HepG2 (cell line): ENCODE measurements around the gene MINDY3. TPM values are rescaled to one million over a fixed set of nuclear protein-coding genes. Genes with fewer than 3 reads are reported as not detected.

Source experiments
- ATAC-seq: fragments of 200-7000 bp; cut with Tn5 transposase; 3 replicates; pipeline ENCODE4 v1.9.1; 2020; ENCODE audit warnings: mild to moderate bottlenecking, moderate library complexity
- BruUV-seq: library from RNA; stranded (reverse); fragments of 400-500 nt; replicated peaks from 2 replicates; lab custom pipeline; 2021; lab: Mats Ljungman, UMichigan
- CTCF ChIA-PET: fragments of 300-600 bp; formaldehyde crosslinking; extraction: SDS; loops from one replicate; lab custom pipeline; 2021; ENCODE audit warnings: low total read pairs, inconsistent platforms, low intra/inter-chr PET ratio; lab: Yijun Ruan, JAX
- POLR2A ChIA-PET: fragments of 350-600 bp; sonication (Branson Sonifier 250); formaldehyde crosslinking; loops from one replicate; lab custom pipeline; 2020; ENCODE audit warnings: antibody characterized with exemption, inconsistent platforms; lab: Yijun Ruan, JAX
- DNase-seq: peaks from one replicate; pipeline ENCODE4 v3.0.0-alpha.2; 2015; ENCODE audit warnings: low spot score
- FAIRE-seq: peaks from 3 replicates; lab custom pipeline; 2011; peaks lifted over from hg19 to GRCh38; lab: Jason Lieb, UNC
- H2AFZ ChIP-seq: one replicate; pipeline ENCODE4 v1.6.1; 2011; ENCODE audit warnings: low read length, inconsistent platforms
- H3K27ac ChIP-seq: fragments of 300-600 bp; 3 replicates; pipeline ENCODE4 v1.8.0; 2011; ENCODE audit warnings: mixed run types, mild to moderate bottlenecking, mixed read lengths, low read length, inconsistent platforms; ENCODE audit not compliant: insufficient read depth; ENCODE audit errors: extremely low read length
- H3K27me3 ChIP-seq, 2 experiments: fragments of 200-600 bp in 1 of 2; 2 replicates in 1 of 2; 3 replicates in 1 of 2; pipeline versions ENCODE4 v1.6.0 to v1.8.0; 2011; ENCODE audit warnings: low read length in 2 of 2, mild to moderate bottlenecking in 2 of 2, moderate library complexity in 2 of 2, inconsistent platforms in 1 of 2; ENCODE audit not compliant: insufficient read depth in 2 of 2, control insufficient read depth in 1 of 2
- H3K36me3 ChIP-seq, 2 experiments: fragments of 200-600 bp in 1 of 2; replicated peaks in 1 of 2; 2 replicates in 1 of 2; 3 replicates in 1 of 2; pipeline versions ENCODE4 v1.5.1 to v1.8.0; 2011; ENCODE audit warnings: low read length in 2 of 2, inconsistent platforms in 1 of 2; ENCODE audit not compliant: insufficient read depth in 2 of 2, control insufficient read depth in 1 of 2
- H3K4me1 ChIP-seq: 2 replicates; pipeline ENCODE4 v1.5.1; 2012; ENCODE audit warnings: low read length, inconsistent platforms; ENCODE audit not compliant: insufficient read depth
- H3K4me2 ChIP-seq: 2 replicates; pipeline ENCODE4 v1.6.0; 2011; ENCODE audit warnings: low read depth, low read length, inconsistent platforms
- H3K4me3 ChIP-seq, 3 experiments: fragments of 200-600 bp in 1 of 3; sonication (generic), shearing (Covaris generic) in 1 of 3; replicated peaks in 1 of 3; 2 replicates each; pipeline ENCODE4 v1.5.1; 2011 to 2016; ENCODE audit warnings: low read length in 3 of 3, inconsistent platforms in 2 of 3, low read depth in 2 of 3, mild to moderate bottlenecking in 2 of 3, control low read depth in 1 of 3, mixed read lengths in 1 of 3; ENCODE audit not compliant: insufficient read depth in 1 of 3
- H3K79me2 ChIP-seq: one replicate; pipeline ENCODE4 v1.6.1; 2011; ENCODE audit warnings: low read length, inconsistent platforms; ENCODE audit not compliant: insufficient read depth
- H3K9ac ChIP-seq: 2 replicates; pipeline ENCODE4 v1.6.0; 2011; ENCODE audit warnings: mild to moderate bottlenecking, low read depth, low read length, inconsistent platforms; ENCODE audit not compliant: insufficient read depth
- H3K9me3 ChIP-seq: 2 replicates; pipeline ENCODE4 v1.5.1; 2012; ENCODE audit warnings: mild to moderate bottlenecking, low read length
- H4K20me1 ChIP-seq: 2 replicates; pipeline ENCODE4 v1.6.0; 2011; ENCODE audit warnings: inconsistent platforms, mild to moderate bottlenecking, low read length, moderate library complexity; ENCODE audit not compliant: insufficient read depth
- CC2D1A ChIP-seq: sonication (generic); formaldehyde crosslinking; IDR thresholded peaks from 2 replicates; pipeline ENCODE4 v1.8.1; 2023; ENCODE audit warnings: mild to moderate bottlenecking, missing genetic modification reagents
- FOXM1 ChIP-seq: sonication (generic); formaldehyde crosslinking; IDR thresholded peaks from 2 replicates; pipeline ENCODE4 v1.5.0; 2020; ENCODE audit warnings: missing genetic modification reagents
- NFE2L2 ChIP-seq: fragments of 150-350 bp; IDR thresholded peaks from 2 replicates; pipeline ENCODE4 v1.6.1; 2014; ENCODE audit warnings: low read length
- RFX5 ChIP-seq: IDR thresholded peaks from 2 replicates; pipeline ENCODE4 v1.6.1; 2011; ENCODE audit warnings: low read depth, low read length, improper control_type of control experiment
- TCF7 ChIP-seq: sonication (generic); IDR thresholded peaks from 2 replicates; pipeline ENCODE4 v1.6.1; 2016; ENCODE audit warnings: antibody characterized with exemption, low read depth
- TEAD3 ChIP-seq: optimal IDR thresholded peaks from 2 replicates; pipeline ENCODE3; 2016; ENCODE audit warnings: borderline replicate concordance
- THAP11 ChIP-seq: IDR thresholded peaks from 2 replicates; pipeline ENCODE4 v1.6.1; 2016; ENCODE audit warnings: missing biosample characterization, missing genetic modification reagents
- WIZ ChIP-seq: sonication (generic); formaldehyde crosslinking; IDR thresholded peaks from 2 replicates; pipeline ENCODE4 v1.5.1; 2020; ENCODE audit warnings: mild to moderate bottlenecking, missing genetic modification reagents
- ZFP41 ChIP-seq: sonication (generic); formaldehyde crosslinking; IDR thresholded peaks from 2 replicates; pipeline ENCODE4 v1.4.0; 2020; ENCODE audit warnings: mild to moderate bottlenecking, missing genetic modification reagents, borderline replicate concordance
- ZNF30 ChIP-seq: sonication (generic); formaldehyde crosslinking; IDR thresholded peaks from 2 replicates; pipeline ENCODE4 v1.5.0; 2020; ENCODE audit warnings: mild to moderate bottlenecking, missing genetic modification reagents
- WGBS: methylation state at CpG from one replicate; pipeline ENCODE4 v1.1.6; 2017; ENCODE audit warnings: low lambda C conversion rate; 5-methylcytosine and 5-hydroxymethylcytosine counted together
- in situ Hi-C: cut with HindIII; loops from 2 replicates; pipeline ENCODE4 v1.10.0; 2017; ENCODE audit warnings: low pct_unique_long_range_greater_than_20kb; ENCODE audit not compliant: extremely low pct_ligation_motif_present
- intact Hi-C: fragments of 100-400 bp; cut with micrococcal nuclease; formaldehyde crosslinking; loops from one replicate; pipeline ENCODE4 v1.10.0; 2022; ENCODE audit not compliant: unreplicated experiment
- polyA plus RNA-seq, 8 experiments: library from polyadenylated mRNA; depleted of rRNA in 3 of 8; stranded (reverse) in 7 of 8; unstranded in 1 of 8; fragments of >200 nt; fragmentation: Illumina TruSeq in 4 of 8; extraction: Trizol in 4 of 8; gene quantifications; 2 replicates each; pipeline versions ENCODE4 v1.2.1 to v1.2.3, GENCODE V29; 2011 to 2016; ENCODE audit warnings: low read depth in 4 of 8, missing spikeins in 1 of 8, mixed read lengths in 1 of 8; ENCODE audit not compliant: insufficient read depth in 1 of 8
- total RNA-seq, 5 experiments: library from RNA; depleted of rRNA; stranded (reverse); fragments of >200 nt; fragmentation: Illumina TruSeq; extraction: Trizol; gene quantifications; 2 replicates each; pipeline ENCODE4 v1.2.3, GENCODE V29; 2016; ENCODE audit warnings: low read depth in 1 of 5
- TF ChIP-seq, protein P1 (sequence below): sonication (generic); formaldehyde crosslinking; IDR thresholded peaks from 2 replicates; pipeline ENCODE4 v1.8.0; 2022; ENCODE audit warnings: missing genetic modification reagents, mild to moderate bottlenecking, inconsistent platforms, borderline replicate concordance
- TF ChIP-seq, protein P2 (sequence below): sonication (generic); formaldehyde crosslinking; IDR thresholded peaks from 2 replicates; pipeline ENCODE4 v1.5.0; 2020; ENCODE audit warnings: missing genetic modification reagents
- TF ChIP-seq, protein P3 (sequence below), 2 experiments: sonication (generic) in 1 of 2; formaldehyde crosslinking in 1 of 2; IDR thresholded peaks; 2 replicates each; pipeline versions ENCODE4 v1.6.1 to v1.9.0; 2014 to 2022; ENCODE audit warnings: antibody characterized with exemption in 1 of 2, borderline replicate concordance in 1 of 2, inconsistent platforms in 1 of 2, low read depth in 1 of 2, missing genetic modification reagents in 1 of 2

The MINDY3 gene
- total and polyA plus RNA-seq, 2 of the 13 experiments (the other 11 are each of a cell fraction or from before 2014, with no cell fraction given): 6.4 to 17.5 TPM

- Histone ChIP-seq H3K4me2 (no peak overlapping the region), H3K9ac (no peak overlapping the region), H2AFZ (no peak overlapping the region), H3K4me1 (peaks cover 20% of the 10 kb centered on the region), H4K20me1 (no peaks in the 10 kb centered on the region), H3K36me3 (peaks cover 1 to 9% of the 10 kb centered on the region in 2 experiments; a peak in 2 of 5 replicates), H3K9me3 (no peaks in the 10 kb centered on the region), H3K4me3 (no peak overlapping the region), H3K27me3 (no peaks in the 10 kb centered on the region), H3K79me2 (no peaks in the 10 kb centered on the region), H3K27ac (no peak overlapping the region)
- CTCF ChIA-PET: no interaction called here
- DNase-seq (no peak), ATAC-seq (no peak), FAIRE-seq (no peak)
- TF ChIP-seq, protein P1, sequence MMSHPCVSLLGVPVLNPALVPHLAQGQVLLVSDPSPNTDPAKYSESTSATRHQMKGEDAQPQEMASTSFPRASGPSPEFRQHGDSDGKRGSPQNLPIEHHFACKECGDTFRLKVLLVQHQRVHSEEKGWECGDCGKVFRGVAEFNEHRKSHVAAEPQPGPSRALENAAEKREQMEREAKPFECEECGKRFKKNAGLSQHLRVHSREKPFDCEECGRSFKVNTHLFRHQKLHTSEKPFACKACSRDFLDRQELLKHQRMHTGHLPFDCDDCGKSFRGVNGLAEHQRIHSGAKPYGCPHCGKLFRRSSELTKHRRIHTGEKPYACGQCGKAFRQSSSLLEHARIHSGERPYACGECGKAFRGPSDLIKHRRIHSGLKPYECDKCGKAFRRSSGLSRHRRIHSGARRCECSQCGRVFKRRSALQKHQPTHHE (CRISPR knock-in tag): no peak
- TF ChIP-seq, protein P2, sequence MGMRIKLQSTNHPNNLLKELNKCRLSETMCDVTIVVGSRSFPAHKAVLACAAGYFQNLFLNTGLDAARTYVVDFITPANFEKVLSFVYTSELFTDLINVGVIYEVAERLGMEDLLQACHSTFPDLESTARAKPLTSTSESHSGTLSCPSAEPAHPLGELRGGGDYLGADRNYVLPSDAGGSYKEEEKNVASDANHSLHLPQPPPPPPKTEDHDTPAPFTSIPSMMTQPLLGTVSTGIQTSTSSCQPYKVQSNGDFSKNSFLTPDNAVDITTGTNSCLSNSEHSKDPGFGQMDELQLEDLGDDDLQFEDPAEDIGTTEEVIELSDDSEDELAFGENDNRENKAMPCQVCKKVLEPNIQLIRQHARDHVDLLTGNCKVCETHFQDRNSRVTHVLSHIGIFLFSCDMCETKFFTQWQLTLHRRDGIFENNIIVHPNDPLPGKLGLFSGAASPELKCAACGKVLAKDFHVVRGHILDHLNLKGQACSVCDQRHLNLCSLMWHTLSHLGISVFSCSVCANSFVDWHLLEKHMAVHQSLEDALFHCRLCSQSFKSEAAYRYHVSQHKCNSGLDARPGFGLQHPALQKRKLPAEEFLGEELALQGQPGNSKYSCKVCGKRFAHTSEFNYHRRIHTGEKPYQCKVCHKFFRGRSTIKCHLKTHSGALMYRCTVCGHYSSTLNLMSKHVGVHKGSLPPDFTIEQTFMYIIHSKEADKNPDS (CRISPR knock-in tag): no peak
- TF ChIP-seq ZFP41 (CRISPR knock-in tag) (no peak), WIZ (CRISPR knock-in tag) (no peak), RFX5 (no peak), FOXM1 (CRISPR knock-in tag) (no peak), TEAD3 (CRISPR knock-in tag) (no peak), TCF7 (no peak), THAP11 (CRISPR knock-in tag) (no peak), CC2D1A (no peak), NFE2L2 (no peak), ZNF30 (CRISPR knock-in tag) (no peak)
- TF ChIP-seq, protein P3, sequence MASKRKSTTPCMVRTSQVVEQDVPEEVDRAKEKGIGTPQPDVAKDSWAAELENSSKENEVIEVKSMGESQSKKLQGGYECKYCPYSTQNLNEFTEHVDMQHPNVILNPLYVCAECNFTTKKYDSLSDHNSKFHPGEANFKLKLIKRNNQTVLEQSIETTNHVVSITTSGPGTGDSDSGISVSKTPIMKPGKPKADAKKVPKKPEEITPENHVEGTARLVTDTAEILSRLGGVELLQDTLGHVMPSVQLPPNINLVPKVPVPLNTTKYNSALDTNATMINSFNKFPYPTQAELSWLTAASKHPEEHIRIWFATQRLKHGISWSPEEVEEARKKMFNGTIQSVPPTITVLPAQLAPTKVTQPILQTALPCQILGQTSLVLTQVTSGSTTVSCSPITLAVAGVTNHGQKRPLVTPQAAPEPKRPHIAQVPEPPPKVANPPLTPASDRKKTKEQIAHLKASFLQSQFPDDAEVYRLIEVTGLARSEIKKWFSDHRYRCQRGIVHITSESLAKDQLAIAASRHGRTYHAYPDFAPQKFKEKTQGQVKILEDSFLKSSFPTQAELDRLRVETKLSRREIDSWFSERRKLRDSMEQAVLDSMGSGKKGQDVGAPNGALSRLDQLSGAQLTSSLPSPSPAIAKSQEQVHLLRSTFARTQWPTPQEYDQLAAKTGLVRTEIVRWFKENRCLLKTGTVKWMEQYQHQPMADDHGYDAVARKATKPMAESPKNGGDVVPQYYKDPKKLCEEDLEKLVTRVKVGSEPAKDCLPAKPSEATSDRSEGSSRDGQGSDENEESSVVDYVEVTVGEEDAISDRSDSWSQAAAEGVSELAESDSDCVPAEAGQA (IDR thresholded peaks at IDR 0.05; ENCODE audit: low read depth): no peak
- TF ChIP-seq, protein P3 (CRISPR knock-in tag; IDR thresholded peaks at IDR 0.05; ENCODE audit: borderline replicate concordance): no peak
- BruUV-seq: no TSS peak
- POLR2A ChIA-PET: no interaction called here
- in situ Hi-C loops (no loop called here), intact Hi-C loops (no loop called here)
- WGBS: 97% methylated on average over 6 of the region's 6 CpGs
These were observed 44.9 kb downstream of the MINDY3 start for GRCh38 chr10:15815242-15815885.
